ENCODE data around the gene CEP63.

Gene CEP63

DNA sequence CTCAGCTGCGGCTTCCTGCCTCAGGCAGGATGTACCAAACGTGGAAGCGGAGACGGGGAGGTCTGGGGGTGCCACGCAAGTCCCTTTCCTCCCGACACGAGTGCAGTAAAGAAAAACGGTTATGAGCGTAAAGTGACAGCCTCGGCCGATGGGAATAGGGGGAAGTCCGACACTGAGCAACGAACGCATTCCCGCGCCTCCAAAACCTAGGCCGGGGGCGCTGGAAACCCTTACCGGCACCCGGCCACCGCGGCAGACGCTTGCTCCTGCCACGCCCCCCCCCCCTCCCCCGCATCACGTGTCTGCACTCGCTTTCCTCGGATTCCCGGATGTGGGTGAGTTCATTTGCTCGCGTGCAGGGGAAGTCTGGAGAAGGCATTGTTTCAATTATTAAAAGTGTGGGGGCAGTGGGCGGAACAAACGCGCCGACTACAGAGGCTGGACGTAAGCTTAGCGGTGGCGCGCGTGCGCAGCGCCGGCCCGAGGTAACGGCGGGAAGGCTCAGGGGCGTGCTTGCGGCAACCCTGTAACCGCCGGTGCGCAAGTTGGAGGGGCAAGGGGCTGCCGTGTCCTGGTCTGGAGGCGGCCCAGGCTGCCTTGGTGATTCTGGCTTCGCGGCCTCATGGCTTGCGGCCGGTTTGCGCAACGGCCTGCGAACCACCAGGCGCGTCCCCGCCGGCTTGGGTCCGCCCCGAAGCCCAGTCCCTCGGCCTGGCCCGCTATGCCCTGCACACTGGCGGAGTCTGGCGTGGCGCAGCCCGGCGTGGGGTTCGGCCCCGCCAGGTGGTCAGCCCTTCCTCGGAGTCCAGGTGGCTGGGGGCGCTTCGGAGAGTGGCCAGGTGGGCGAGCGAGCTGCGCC lies at the start of gene CEP63, which contains the start of gene ANAPC13:
Gene CEP63 (plus strand): TSS at position 340 of the 859 bp plus-strand sequence. CDS start 9,264 bp downstream, outside the sequence.
Gene ANAPC13 (minus strand): TSS at position 268 of the 859 bp plus-strand sequence. CDS start 3,081 bp downstream, outside the sequence.
- DNase-seq, result peak; percentile 97

- no peak for DNase-seq
Measured at GRCh38 chr3:134437211-134437752, 48.6 kb upstream of the CEP63 start.

DNA sequence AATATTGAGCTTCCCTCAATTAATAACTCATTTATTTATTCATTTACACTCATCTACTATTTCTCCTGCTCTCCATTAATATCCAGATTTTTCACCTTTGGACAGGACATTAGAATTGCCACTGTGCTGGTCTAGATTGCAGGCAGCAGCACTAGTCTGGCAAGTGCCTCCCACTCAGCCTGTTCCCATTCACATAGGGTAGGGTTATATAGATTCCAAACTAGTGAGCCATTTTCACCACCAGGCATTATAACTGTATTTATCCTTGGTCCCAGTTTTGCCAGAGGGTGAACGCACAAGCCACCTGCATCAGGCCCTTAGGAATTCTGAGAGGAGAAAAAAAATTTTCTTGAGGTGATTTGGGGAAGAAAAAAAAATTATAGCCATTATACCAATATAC lies 44.5 kb upstream of the CEP63 start:
- no peak for DNase-seq

DNA sequence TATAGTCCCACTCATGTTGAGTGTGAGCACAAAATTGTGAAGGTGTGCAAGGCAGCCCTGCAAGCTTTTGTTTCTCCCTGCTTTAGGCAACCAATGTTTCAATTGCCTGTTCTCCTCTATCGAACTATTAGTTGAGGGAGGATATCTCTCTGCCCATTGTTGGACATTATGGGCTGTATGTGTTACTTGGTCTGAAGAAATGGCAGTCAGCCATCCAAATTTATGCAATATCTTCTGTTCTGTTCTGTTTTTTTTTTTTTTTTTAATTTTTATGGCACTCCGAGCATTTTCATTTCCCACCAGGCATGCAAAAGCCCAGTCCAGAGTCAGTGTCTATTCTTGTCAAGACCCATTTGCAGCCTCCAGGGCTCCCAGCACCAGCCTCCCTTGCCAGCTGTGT lies 44.0 kb upstream of the CEP63 start:
- no peak for DNase-seq

GRCh38 chr3:134445095-134445494 lies 40.8 kb upstream of the CEP63 start:
- DNase-seq, result no peak

- no peak for DNase-seq
Measured at GRCh38 chr3:134445636-134446035, 40.2 kb upstream of the CEP63 start.

- no peak for DNase-seq
Measured at GRCh38 chr3:134446800-134447199, 39.1 kb upstream of the CEP63 start.

- no peak for DNase-seq
Measured at GRCh38 chr3:134447351-134447750, 38.5 kb upstream of the CEP63 start.

DNA sequence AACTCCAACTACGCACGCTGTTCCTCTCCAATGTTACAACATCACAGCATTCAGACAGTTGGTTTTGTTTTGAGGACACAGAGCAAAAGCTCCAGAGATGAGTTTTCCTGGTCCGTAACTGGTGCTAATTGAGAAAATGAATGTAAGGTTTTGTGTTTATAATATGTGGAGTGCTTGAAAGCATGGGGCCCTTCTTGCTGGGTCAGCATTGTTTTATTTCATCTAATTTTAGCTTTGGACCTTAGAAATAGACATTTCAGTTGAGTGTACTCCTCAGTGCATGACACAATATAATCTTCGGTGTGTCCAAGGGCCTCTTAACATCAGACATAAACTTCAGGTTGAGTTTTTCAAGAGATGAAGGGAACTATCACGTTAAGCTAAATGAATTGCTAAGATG lies 37.2 kb upstream of the CEP63 start:
- DNase-seq, result no peak

GRCh38 chr3:134449277-134449676 lies 36.6 kb upstream of the CEP63 start:
- DNase-seq, result no peak

GRCh38 chr3:134449951-134450350 lies 35.9 kb upstream of the CEP63 start:
- DNase-seq, result no peak

DNA sequence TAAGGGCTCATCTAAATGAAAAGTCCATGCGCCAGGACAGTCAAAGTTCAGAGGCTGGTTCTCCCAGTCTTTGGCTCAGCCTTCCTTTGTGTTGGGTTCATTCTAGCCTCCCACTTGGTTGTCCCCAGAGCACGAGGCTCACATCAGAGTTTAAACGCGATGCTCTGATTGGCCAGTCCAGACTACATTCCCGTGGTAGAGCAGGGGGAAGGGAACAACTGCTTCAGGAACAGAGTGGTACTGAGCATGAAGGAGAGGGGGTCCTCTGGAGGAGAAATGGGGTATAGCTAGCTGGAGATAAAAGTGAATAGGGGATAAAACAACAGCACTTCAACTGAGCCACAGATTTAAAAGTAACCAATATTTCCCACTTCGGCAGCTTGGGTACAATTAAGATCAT lies 32.2 kb upstream of the CEP63 start:
- DNase-seq, result no peak

DNA sequence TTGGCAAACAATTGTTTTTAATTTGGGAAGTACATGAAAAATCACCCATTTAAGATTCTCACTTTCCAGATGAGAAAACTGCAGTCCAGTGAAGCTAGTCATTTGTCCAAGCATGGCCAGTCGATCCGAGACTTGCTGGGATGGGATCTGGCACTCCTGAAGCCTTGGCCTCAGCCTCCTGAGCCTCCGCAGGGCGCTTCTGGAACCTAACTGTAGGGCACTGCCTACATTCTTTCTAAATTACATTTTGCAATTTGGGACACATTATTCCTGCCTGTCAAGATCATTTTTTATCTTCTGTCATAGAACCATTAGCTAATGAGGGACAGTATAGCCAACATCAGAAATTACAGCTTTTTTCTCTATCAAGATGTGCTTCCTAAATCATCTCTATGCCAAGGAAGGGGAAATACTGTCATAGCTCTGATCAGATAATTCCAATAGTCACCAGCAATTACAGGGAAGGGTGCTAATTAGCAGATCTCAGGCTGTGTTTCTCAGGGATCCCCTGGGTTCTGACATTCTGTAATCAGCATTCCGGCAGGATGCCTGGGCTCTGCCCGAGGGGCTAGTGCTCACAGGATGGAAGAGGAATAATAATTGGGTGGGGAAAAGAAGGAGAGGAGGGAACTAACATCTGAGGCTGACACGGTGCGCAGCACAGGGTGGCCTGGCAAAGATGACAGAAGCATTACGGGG lies 28.3 kb upstream of the CEP63 start:
- no peak for DNase-seq

DNA sequence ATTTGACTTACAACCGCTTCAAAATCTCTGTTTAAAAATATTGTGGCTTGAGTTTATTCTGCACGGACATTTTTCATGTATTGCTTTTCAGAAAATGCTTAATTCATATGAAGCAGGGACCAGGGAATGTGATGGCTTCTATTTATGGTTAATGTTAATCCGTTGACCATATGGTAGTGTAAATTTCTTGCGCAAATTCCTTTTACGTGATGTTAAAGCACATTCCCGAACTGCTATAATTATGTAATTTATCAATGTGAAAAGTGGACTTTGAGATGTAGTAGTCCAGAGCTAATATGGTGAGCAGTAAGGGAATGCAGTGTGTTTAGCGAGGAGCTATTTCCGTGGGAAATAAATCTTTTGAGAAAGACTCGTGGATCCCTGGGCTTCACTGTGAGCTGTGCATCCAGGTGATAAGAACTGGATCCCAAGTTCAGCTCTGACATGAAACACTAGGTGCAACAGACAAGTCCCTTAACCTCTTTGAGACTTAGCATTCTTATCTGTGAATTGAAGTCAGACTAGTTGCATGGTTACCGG lies 27.4 kb upstream of the CEP63 start:
- DNase-seq, result no peak

GRCh38 chr3:134459562-134459961 lies 26.3 kb upstream of the CEP63 start:
- no peak for DNase-seq

GRCh38 chr3:134460965-134461364 lies 24.9 kb upstream of the CEP63 start:
- no peak for DNase-seq

DNA sequence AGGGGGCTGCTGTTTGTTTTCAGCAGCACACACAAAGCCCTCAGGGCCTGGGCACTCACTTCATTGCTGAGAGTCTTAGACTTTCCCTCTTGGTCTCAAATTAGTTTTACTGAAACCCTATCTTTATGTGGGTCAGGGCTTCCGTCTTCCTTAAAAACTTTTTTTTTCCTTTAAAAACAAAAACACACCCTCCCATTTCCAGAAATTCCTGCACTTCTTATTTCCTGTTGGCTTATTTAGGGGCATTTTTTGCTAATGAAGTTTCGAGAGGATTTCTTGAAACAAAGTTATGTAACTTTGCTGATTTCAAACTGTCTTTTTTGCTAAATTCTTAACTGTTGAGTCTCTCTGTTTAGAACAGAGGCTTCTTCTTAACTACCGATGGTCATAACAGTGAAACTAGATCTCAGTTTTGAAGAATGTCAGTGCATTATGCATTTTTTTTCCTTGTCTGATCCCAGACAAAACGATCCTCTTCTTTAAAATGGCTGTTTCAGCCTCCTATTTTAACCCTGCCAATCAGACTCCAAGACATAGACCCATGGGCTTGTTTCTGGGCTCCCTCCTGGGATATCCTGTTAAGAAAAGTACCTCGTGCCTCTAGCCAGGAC lies 23.4 kb upstream of the CEP63 start:
- DNase-seq, result no peak

DNA sequence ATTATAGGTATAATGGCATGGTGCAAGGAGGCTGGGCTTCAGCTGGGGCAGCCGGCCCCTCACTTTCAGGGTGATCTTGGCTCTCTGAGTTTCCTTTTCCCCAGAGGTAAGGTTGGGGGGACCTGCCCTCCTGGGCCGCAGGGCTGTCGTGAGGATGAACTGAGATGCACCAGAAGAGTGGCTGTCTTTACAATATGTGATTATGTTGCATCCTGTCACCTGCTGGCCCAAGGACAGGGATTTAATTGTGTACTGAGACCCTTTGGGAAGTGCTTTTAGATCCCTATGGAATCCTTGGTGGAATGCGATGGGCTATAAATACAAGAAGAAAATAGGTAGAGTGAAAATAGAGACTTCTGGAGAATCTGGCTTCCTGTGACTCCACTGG lies 22.2 kb upstream of the CEP63 start:
- DNase-seq, result no peak

DNA sequence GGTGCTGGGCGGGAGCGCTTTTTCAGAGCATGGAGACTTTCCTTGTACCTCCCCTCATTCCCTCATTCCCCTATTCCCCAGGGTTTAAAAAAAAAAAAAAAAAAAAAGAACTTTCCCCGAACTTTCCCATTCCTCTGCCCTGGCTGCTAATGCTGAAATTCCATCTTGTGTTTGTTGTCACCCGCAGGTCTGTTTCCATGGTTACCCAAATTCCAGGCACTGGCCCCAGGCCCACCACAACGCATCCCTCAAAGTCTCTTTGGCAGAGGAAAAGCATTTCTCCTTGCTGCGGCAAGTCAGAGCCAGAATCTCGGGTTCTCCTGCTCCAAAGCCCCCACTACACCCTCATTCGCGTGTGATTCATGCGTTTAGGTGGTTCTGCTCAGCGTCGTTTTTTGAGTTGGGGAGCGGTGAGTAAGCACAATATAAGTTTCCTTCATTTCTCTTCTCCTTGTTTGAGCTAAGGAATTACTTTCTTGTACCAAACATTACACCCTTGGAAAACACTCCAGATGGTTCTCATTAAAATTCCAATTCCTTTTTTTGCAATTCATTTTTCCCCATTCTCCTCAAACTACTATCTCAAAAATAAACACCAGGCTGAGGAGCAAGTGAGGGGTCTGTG lies 21.7 kb upstream of the CEP63 start:
- no peak for DNase-seq

DNA sequence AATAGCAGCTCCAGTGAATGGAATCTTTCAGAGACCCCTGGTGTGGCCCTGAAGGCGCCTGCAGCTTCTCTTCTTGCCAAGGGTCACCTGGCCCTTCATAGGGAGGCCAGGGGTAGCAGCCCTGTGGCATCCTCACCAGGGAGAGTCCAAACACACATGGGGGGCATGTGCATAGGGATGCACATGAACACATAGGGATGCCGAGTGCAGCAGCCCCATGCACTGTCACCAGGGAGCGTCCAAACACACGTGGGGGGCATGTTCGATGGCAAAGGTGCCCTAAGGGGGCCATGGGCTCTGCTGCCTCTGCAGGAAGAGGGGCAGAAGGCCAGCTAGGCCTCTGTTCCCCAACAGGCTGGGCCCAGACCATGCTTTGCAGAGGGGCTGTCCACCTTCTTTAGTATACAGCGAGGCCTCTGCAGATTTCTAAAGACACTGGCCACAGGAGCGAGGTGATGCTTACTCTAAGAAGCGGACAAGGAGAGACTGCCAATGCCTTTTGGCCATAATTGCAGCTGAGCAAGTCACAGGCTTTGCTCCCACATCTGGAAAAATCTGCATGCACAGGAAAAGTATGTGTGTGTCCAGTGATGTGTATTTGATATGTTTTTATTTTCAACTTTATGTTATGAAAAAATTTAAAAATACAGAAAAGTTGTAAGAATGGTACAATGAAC lies 21.0 kb upstream of the CEP63 start:
- DNase-seq, result no peak

GRCh38 chr3:134466331-134466730 lies 19.5 kb upstream of the CEP63 start:
- DNase-seq, result no peak

DNA sequence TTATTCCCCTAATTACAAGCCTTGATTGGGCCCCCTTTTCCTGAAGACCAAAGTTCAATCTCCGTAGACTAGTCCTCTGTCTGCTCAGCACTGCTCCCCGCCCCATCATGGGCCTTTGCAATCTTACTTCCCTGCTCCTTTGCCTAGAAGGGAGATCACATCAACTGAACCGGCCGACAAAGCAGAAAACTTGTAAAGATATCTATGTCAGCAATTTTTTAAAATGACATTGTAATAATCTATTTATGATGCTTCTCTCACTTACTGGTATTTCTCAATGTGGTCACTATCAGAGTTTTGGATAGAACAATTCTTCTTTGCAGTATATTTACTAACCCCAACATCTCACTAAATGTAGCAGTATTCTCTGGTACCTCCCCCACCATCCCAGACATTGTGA lies 17.3 kb upstream of the CEP63 start:
- no peak for DNase-seq

All from NCI-H526 treated with DMSO at 0.1 percent for 48 hours (cell line).